GM18909 (cell line): Measurements from ENCODE around the gene FKBP1B.

Experiments
- ATAC-seq: cut with Tn5 transposase; IDR thresholded peaks from one replicate; pipeline ENCODE4 v1.9.1; 2021; ENCODE audit warnings: mild to moderate bottlenecking; ENCODE audit not compliant: unreplicated experiment, poor library complexity

Gene FKBP1B

GRCh38 chr2:24055750-24056149 lies 6.2 kb downstream of the FKBP1B start:
- no peak for ATAC-seq

- no peak for ATAC-seq
Observed at GRCh38 chr2:24058564-24059271, 9.2 kb downstream of the FKBP1B start.

GRCh38 chr2:24065341-24065740 lies 15.8 kb downstream of the FKBP1B start:
- no peak for ATAC-seq

GRCh38 chr2:24072259-24072658 lies 22.7 kb downstream of the FKBP1B start:
- ATAC-seq = no peak

GRCh38 chr2:24073816-24074215 lies 24.3 kb downstream of the FKBP1B start:
- no peak for ATAC-seq

GRCh38 chr2:24075259-24075658 lies 25.7 kb downstream of the FKBP1B start:
- ATAC-seq = no peak

GRCh38 chr2:24075915-24076848 lies 26.6 kb downstream of the FKBP1B start, which contains the start of gene SF3B6:
SF3B6 (minus strand) TSS chr2:24076326; CDS start chr2:24076229, 97 bp downstream.
- peak; percentile 95 for ATAC-seq

- peak; percentile 1 for ATAC-seq
Observed at GRCh38 chr2:24076849-24077534, 27.5 kb downstream of the FKBP1B start.

- no peak for ATAC-seq
Observed at GRCh38 chr2:24077535-24077877, 28.0 kb downstream of the FKBP1B start.

GRCh38 chr2:24077879-24078278 lies 28.3 kb downstream of the FKBP1B start:
- ATAC-seq = no peak

GRCh38 chr2:24080701-24081100 lies 31.2 kb downstream of the FKBP1B start:
- ATAC-seq = no peak

- no peak for ATAC-seq
Observed at GRCh38 chr2:24082787-24083566, 33.4 kb downstream of the FKBP1B start.

GRCh38 chr2:24083567-24084385 lies 34.2 kb downstream of the FKBP1B start:
- peak; percentile 80 for ATAC-seq

- ATAC-seq = peak; percentile 80
Observed at GRCh38 chr2:24084386-24085199, 35.1 kb downstream of the FKBP1B start, which contains the start of gene TP53I3. TP53I3 (minus strand) TSS chr2:24084834; CDS start chr2:24084326, 508 bp downstream.

GRCh38 chr2:24085200-24085489 lies 35.6 kb downstream of the FKBP1B start:
- ATAC-seq = no peak

GRCh38 chr2:24086241-24086640 lies 36.7 kb downstream of the FKBP1B start:
- ATAC-seq = no peak

- ATAC-seq = no peak
Observed at GRCh38 chr2:24087032-24087431, 37.5 kb downstream of the FKBP1B start.

GRCh38 chr2:24088821-24089359 lies 39.3 kb downstream of the FKBP1B start:
- ATAC-seq = no peak
